CD8-positive, alpha-beta memory T cell (primary cell): ENCODE measurements around the gene PSG3. TPM values are rescaled to one million over a fixed set of nuclear protein-coding genes. Genes with fewer than 3 reads are reported as not detected.
"Not testable (repeated sequence)": the region's sequence is repeated elsewhere in the genome, so short reads cannot be mapped to it uniquely, and the experiment has no call there.

Experiments used
- CTCF ChIA-PET: fragments of 350-600 bp; sonication (Branson Sonifier 250); formaldehyde crosslinking; loops from one replicate; lab custom pipeline; 2021; ENCODE audit warnings: antibody characterized with exemption; lab: Charles Lee
- POLR2A ChIA-PET: fragments of 350-600 bp; sonication (Branson Sonifier 250); formaldehyde crosslinking; loops from one replicate; lab custom pipeline; 2021; ENCODE audit warnings: antibody characterized with exemption; lab: Charles Lee
- DNase-seq, 5 donors: peaks; one replicate each; pipeline versions ENCODE4 v3.0.0 to v3.0.0-alpha.2; 2020 to 2022; ENCODE audit warnings: mixed read lengths in 1 of 5
- H3K27ac ChIP-seq: one replicate; pipeline ENCODE4 v1.7.0; 2013; ENCODE audit warnings: low read depth, mild to moderate bottlenecking, low read length, moderate library complexity
- H3K27me3 ChIP-seq: 2 replicates; pipeline ENCODE4 v1.7.0; 2013; ENCODE audit warnings: low read length, mild to moderate bottlenecking; ENCODE audit not compliant: insufficient read depth, poor library complexity, severe bottlenecking
- H3K36me3 ChIP-seq: 2 replicates; pipeline ENCODE4 v1.7.0; 2013; ENCODE audit warnings: mild to moderate bottlenecking, low read length, moderate library complexity; ENCODE audit not compliant: insufficient read depth
- H3K4me1 ChIP-seq: 2 replicates; pipeline ENCODE4 v1.7.0; 2013; ENCODE audit warnings: mild to moderate bottlenecking, low read length, moderate library complexity; ENCODE audit not compliant: insufficient read depth
- H3K4me3 ChIP-seq: 2 replicates; pipeline ENCODE4 v1.7.0; 2013; ENCODE audit warnings: mild to moderate bottlenecking, low read length
- H3K9me3 ChIP-seq: 2 replicates; pipeline ENCODE4 v1.7.0; 2013; ENCODE audit warnings: mild to moderate bottlenecking, low read length
- H3K27ac Mint-ChIP-seq, 8 donors: one replicate each; pipeline ENCODE4 v1.8.0; 2020 to 2021; ENCODE audit warnings: mixed read lengths in 8 of 8, mild to moderate bottlenecking in 6 of 8, inconsistent platforms in 3 of 8, moderate library complexity in 3 of 8
- H3K27me3 Mint-ChIP-seq, 2 donors: one replicate each; pipeline ENCODE4 v1.8.0; 2020 to 2021; ENCODE audit warnings: mixed read lengths in 2 of 2, mild to moderate bottlenecking in 1 of 2, moderate library complexity in 1 of 2
- H3K36me3 Mint-ChIP-seq, 3 donors: one replicate each; pipeline ENCODE4 v1.8.0; 2020 to 2021; ENCODE audit warnings: mixed read lengths in 3 of 3, inconsistent platforms in 1 of 3, mild to moderate bottlenecking in 1 of 3
- H3K4me1 Mint-ChIP-seq, 3 donors: one replicate each; pipeline ENCODE4 v1.8.0; 2020 to 2021; ENCODE audit warnings: mixed read lengths in 3 of 3, inconsistent platforms in 1 of 3, mild to moderate bottlenecking in 1 of 3
- H3K4me3 Mint-ChIP-seq, 7 donors: one replicate each; pipeline ENCODE4 v1.8.0; 2020 to 2021; ENCODE audit warnings: mixed read lengths in 7 of 7, mild to moderate bottlenecking in 6 of 7, moderate library complexity in 4 of 7, inconsistent platforms in 2 of 7
- H3K9me3 Mint-ChIP-seq, 5 donors: one replicate each; pipeline ENCODE4 v1.8.0; 2020 to 2022; ENCODE audit warnings: mixed read lengths in 5 of 5, mild to moderate bottlenecking in 3 of 5, moderate library complexity in 2 of 5, inconsistent platforms in 1 of 5
- polyA plus RNA-seq: library from polyadenylated mRNA; unstranded; fragments of 300-500 nt; fragmentation: Illumina TruSeq; gene quantifications from one replicate; pipeline ENCODE4 v1.2.3, GENCODE V29; 2021
- total RNA-seq, 2 experiments: library from RNA; stranded (reverse); gene quantifications; one replicate each; pipeline ENCODE4 v1.2.3, GENCODE V29; 2021

Gene PSG3
- total RNA-seq, result not detected
- polyA plus RNA-seq, result not detected

- H3K27ac ChIP-seq, H3K27ac Mint-ChIP-seq, H3K4me3 ChIP-seq, CTCF ChIA-PET, POLR2A ChIA-PET, H3K36me3 Mint-ChIP-seq, H3K9me3 ChIP-seq, H3K4me3 Mint-ChIP-seq, H3K36me3 ChIP-seq, DNase-seq, H3K27me3 ChIP-seq, H3K4me1 ChIP-seq, H3K4me1 Mint-ChIP-seq: not testable (repeated sequence)
- Mint-ChIP-seq H3K9me3 (peaks cover 0 to 12% (median 5%) of the 10 kb centered on the region in 5 donors), H3K27me3 (peaks cover 28 to 37% of the 10 kb centered on the region in 2 donors)
These were observed at the start of gene PSG3 for GRCh38 chr19:42740381-42740780. Gene PSG3 (minus strand): TSS chr19:42740481. CDS start chr19:42740384, 97 bp downstream.

GRCh38 chr19:42788766-42789165, 48.5 kb upstream of the PSG3 start:
- POLR2A ChIA-PET, H3K4me1 Mint-ChIP-seq, H3K27ac Mint-ChIP-seq, H3K27me3 Mint-ChIP-seq, DNase-seq, H3K4me3 ChIP-seq, H3K4me1 ChIP-seq, H3K4me3 Mint-ChIP-seq, H3K27me3 ChIP-seq, CTCF ChIA-PET, H3K36me3 Mint-ChIP-seq, H3K9me3 ChIP-seq, H3K27ac ChIP-seq, H3K36me3 ChIP-seq: not testable (repeated sequence)
- peaks cover 7 to 21% (median 19%) of the 10 kb centered on the region in 5 donors for H3K9me3 Mint-ChIP-seq

- H3K36me3 Mint-ChIP-seq, result not testable (repeated sequence)
These were observed 47.5 kb upstream of the PSG3 start for GRCh38 chr19:42787766-42788165.

GRCh38 chr19:42776750-42777612, 36.7 kb upstream of the PSG3 start:
- H3K4me3 Mint-ChIP-seq, POLR2A ChIA-PET, H3K4me3 ChIP-seq, H3K9me3 ChIP-seq, H3K27ac ChIP-seq, CTCF ChIA-PET, H3K36me3 ChIP-seq, H3K4me1 ChIP-seq, H3K9me3 Mint-ChIP-seq, H3K4me1 Mint-ChIP-seq, H3K36me3 Mint-ChIP-seq, H3K27me3 ChIP-seq: not testable (repeated sequence)
- H3K27me3 Mint-ChIP-seq, result peaks cover 7 to 58% of the 10 kb centered on the region in 2 donors
- peak overlapping the region in 1 of 8 donors; percentile 26 for H3K27ac Mint-ChIP-seq
- peak in 1 of 5 donors; percentile 8 for DNase-seq

More at GRCh38 chr19:42787766-42788165, 47.5 kb upstream of the PSG3 start:
- DNase-seq, POLR2A ChIA-PET, H3K9me3 ChIP-seq, H3K27ac ChIP-seq, H3K4me1 ChIP-seq, H3K4me3 Mint-ChIP-seq, H3K4me1 Mint-ChIP-seq, H3K36me3 ChIP-seq, CTCF ChIA-PET, H3K4me3 ChIP-seq, H3K27me3 ChIP-seq, H3K27ac Mint-ChIP-seq: not testable (repeated sequence)
- Mint-ChIP-seq H3K27me3 (peaks cover 0 to 16% of the 10 kb centered on the region in 2 donors), H3K9me3 (peaks cover 5 to 11% (median 10%) of the 10 kb centered on the region in 5 donors)

- H3K36me3 Mint-ChIP-seq, H3K4me1 ChIP-seq, H3K4me3 ChIP-seq, H3K27me3 ChIP-seq, H3K27ac ChIP-seq, H3K9me3 Mint-ChIP-seq, H3K4me1 Mint-ChIP-seq, H3K4me3 Mint-ChIP-seq, POLR2A ChIA-PET, H3K9me3 ChIP-seq, CTCF ChIA-PET, H3K36me3 ChIP-seq, DNase-seq: not testable (repeated sequence)
- Mint-ChIP-seq H3K27ac (peak overlapping the region in 1 of 8 donors; percentile 42), H3K27me3 (peaks cover 7 to 42% of the 10 kb centered on the region in 2 donors)
These were observed 34.4 kb upstream of the PSG3 start for GRCh38 chr19:42774510-42775158.

GRCh38 chr19:42767319-42767718, 27.0 kb upstream of the PSG3 start:
- H3K4me1 Mint-ChIP-seq, CTCF ChIA-PET, H3K4me1 ChIP-seq, H3K4me3 ChIP-seq, H3K27me3 Mint-ChIP-seq, H3K4me3 Mint-ChIP-seq, H3K9me3 ChIP-seq, DNase-seq, POLR2A ChIA-PET, H3K27me3 ChIP-seq, H3K9me3 Mint-ChIP-seq, H3K36me3 Mint-ChIP-seq, H3K27ac ChIP-seq, H3K36me3 ChIP-seq: not testable (repeated sequence)
- H3K27ac Mint-ChIP-seq, result peak overlapping the region in 1 of 8 donors; percentile 43

GRCh38 chr19:42766871-42767270, 26.6 kb upstream of the PSG3 start:
- not testable (repeated sequence) for H3K27me3 ChIP-seq, DNase-seq

GRCh38 chr19:42764836-42765235, 24.6 kb upstream of the PSG3 start:
- Mint-ChIP-seq H3K27ac (no peak overlapping the region), H3K36me3 (no peaks in the 10 kb centered on the region), H3K4me3 (peak overlapping the region in 1 of 7 donors; percentile 20), H3K4me1 (no peaks in the 10 kb centered on the region), H3K9me3 (peaks cover 0 to 3% (median 0%) of the 10 kb centered on the region in 5 donors), H3K27me3 (peaks cover 8% of the 10 kb centered on the region in 2 donors)
- CTCF ChIA-PET, result no interaction called here
- POLR2A ChIA-PET, result no interaction called here
- no peaks in the 10 kb centered on the region for H3K4me1 ChIP-seq
- no peaks in the 10 kb centered on the region for H3K9me3 ChIP-seq
- no peaks in the 10 kb centered on the region for H3K27me3 ChIP-seq
- H3K4me3 ChIP-seq, result no peak overlapping the region
- DNase-seq, result no peak
- H3K36me3 ChIP-seq, result no peaks in the 10 kb centered on the region
- H3K27ac ChIP-seq, result no peak overlapping the region

More at GRCh38 chr19:42766871-42767270, 26.6 kb upstream of the PSG3 start:
- H3K36me3 Mint-ChIP-seq, H3K9me3 Mint-ChIP-seq, H3K4me1 Mint-ChIP-seq, POLR2A ChIA-PET, H3K27me3 Mint-ChIP-seq, H3K4me3 ChIP-seq, H3K36me3 ChIP-seq, H3K4me3 Mint-ChIP-seq, H3K9me3 ChIP-seq, H3K4me1 ChIP-seq, CTCF ChIA-PET, H3K27ac ChIP-seq, H3K27ac Mint-ChIP-seq: not testable (repeated sequence)
